ENCODE measurements around the gene STAB2.

Gene STAB2

DNA sequence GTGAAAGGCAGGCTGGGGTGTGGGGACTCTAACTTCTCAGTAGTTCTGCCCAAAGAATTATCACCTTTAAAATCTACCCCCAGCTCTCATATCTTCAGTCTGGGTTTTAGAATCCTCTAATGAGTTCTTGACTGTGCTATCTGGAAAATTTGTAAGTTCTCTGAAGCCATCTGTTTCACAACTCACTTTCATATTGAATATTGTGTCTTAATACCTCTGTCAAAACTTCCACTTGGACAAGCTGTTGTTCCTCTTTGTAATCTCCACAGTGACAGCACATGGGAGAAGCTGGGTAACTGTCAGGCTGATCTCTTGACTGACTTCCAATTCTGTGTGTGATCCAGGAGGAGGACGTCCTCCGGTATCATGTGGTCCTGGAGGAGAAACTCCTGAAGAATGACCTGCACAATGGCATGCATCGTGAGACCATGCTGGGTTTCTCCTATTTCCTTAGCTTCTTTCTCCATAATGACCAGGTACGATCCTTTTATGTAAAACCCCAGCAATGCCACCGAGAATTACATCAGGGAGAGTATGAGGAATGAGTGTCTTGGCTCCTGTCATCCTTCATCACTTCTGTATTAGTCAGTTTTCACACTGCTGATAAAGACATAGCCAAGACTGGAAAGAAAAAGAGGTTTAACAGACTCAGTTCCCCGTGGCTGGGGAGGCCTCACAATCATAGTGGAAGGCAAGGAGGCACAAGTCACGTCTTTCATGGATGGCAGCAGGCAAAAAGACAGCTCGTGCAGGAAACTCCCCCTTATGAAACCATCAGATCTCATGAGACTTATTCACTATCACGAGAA lies 111.9 kb downstream of the STAB2 start:
- Histone ChIP-seq H3K9ac (ENCODE audit: low read length) (no peak overlapping the region), H3K4me1 (ENCODE audit: insufficient read depth, low read length, severe bottlenecking) (no peaks in the 10 kb centered on the region), H3K4me3 (ENCODE audit: low read depth, low read length, poor library complexity, severe bottlenecking) (no peak overlapping the region), H3K4me2 (ENCODE audit: low read length) (no peak overlapping the region), H3F3A (ENCODE audit: insufficient read depth, low read length) (no peaks in the 10 kb centered on the region), H2AFZ (ENCODE audit: low read length) (no peak overlapping the region), H4K20me1 (ENCODE audit: insufficient read depth, low read length) (no peaks in the 10 kb centered on the region), H3K9me2 (ENCODE audit: low read depth, low read length) (no peaks in the 10 kb centered on the region), H3K27ac (ENCODE audit: low read depth, low read length, poor library complexity, severe bottlenecking) (no peak overlapping the region), H3K36me3 (ENCODE audit: insufficient read depth, low read length) (no peaks in the 10 kb centered on the region), H3K79me2 (ENCODE audit: insufficient read depth, low read length) (no peaks in the 10 kb centered on the region), H3K9me3 (ENCODE audit: low read length) (no peaks in the 10 kb centered on the region), H3K27me3 (ENCODE audit: insufficient read depth, low read length) (no peaks in the 10 kb centered on the region)
- TF ChIP-seq, protein P1, sequence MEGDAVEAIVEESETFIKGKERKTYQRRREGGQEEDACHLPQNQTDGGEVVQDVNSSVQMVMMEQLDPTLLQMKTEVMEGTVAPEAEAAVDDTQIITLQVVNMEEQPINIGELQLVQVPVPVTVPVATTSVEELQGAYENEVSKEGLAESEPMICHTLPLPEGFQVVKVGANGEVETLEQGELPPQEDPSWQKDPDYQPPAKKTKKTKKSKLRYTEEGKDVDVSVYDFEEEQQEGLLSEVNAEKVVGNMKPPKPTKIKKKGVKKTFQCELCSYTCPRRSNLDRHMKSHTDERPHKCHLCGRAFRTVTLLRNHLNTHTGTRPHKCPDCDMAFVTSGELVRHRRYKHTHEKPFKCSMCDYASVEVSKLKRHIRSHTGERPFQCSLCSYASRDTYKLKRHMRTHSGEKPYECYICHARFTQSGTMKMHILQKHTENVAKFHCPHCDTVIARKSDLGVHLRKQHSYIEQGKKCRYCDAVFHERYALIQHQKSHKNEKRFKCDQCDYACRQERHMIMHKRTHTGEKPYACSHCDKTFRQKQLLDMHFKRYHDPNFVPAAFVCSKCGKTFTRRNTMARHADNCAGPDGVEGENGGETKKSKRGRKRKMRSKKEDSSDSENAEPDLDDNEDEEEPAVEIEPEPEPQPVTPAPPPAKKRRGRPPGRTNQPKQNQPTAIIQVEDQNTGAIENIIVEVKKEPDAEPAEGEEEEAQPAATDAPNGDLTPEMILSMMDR (IDR thresholded peaks at IDR 0.05; ENCODE audit: low read length): no peak
- no peak for TF ChIP-seq EZH2 (IDR thresholded peaks at IDR 0.05; ENCODE audit: borderline replicate concordance, low read length)

GRCh38 chr12:103705098-103705497 lies 118.0 kb downstream of the STAB2 start:
- H2AFZ ChIP-seq (ENCODE audit: low read length): no peak overlapping the region
- H3K27me3 ChIP-seq (ENCODE audit: insufficient read depth, low read length): no peaks in the 10 kb centered on the region
- H3K36me3 ChIP-seq (ENCODE audit: insufficient read depth, low read length): no peaks in the 10 kb centered on the region
- H3K4me2 ChIP-seq (ENCODE audit: low read length): no peak overlapping the region
- no peak overlapping the region for H3K4me3 ChIP-seq (ENCODE audit: low read depth, low read length, poor library complexity, severe bottlenecking)
- H3K4me1 ChIP-seq (ENCODE audit: insufficient read depth, low read length, severe bottlenecking): no peaks in the 10 kb centered on the region
- H3K9me2 ChIP-seq (ENCODE audit: low read depth, low read length): no peaks in the 10 kb centered on the region
- H4K20me1 ChIP-seq (ENCODE audit: insufficient read depth, low read length): no peaks in the 10 kb centered on the region
- H3K9me3 ChIP-seq (ENCODE audit: low read length): no peaks in the 10 kb centered on the region
- H3K9ac ChIP-seq (ENCODE audit: low read length): no peak overlapping the region
- TF ChIP-seq EZH2 (IDR thresholded peaks at IDR 0.05; ENCODE audit: borderline replicate concordance, low read length): no peak
- TF ChIP-seq, protein P1 (IDR thresholded peaks at IDR 0.05; ENCODE audit: low read length): no peak
- no peaks in the 10 kb centered on the region for H3K79me2 ChIP-seq (ENCODE audit: insufficient read depth, low read length)
- H3F3A ChIP-seq (ENCODE audit: insufficient read depth, low read length): no peaks in the 10 kb centered on the region
- H3K27ac ChIP-seq (ENCODE audit: low read depth, low read length, poor library complexity, severe bottlenecking): no peak overlapping the region

- Histone ChIP-seq H3K27me3 (ENCODE audit: insufficient read depth, low read length) (no peaks in the 10 kb centered on the region), H3K36me3 (ENCODE audit: insufficient read depth, low read length) (no peaks in the 10 kb centered on the region), H3K9me3 (ENCODE audit: low read length) (no peaks in the 10 kb centered on the region), H3K27ac (ENCODE audit: low read depth, low read length, poor library complexity, severe bottlenecking) (no peak overlapping the region), H4K20me1 (ENCODE audit: insufficient read depth, low read length) (no peaks in the 10 kb centered on the region), H3K4me3 (ENCODE audit: low read depth, low read length, poor library complexity, severe bottlenecking) (no peak overlapping the region), H3K79me2 (ENCODE audit: insufficient read depth, low read length) (no peaks in the 10 kb centered on the region), H2AFZ (ENCODE audit: low read length) (no peak overlapping the region), H3K4me2 (ENCODE audit: low read length) (no peak overlapping the region), H3K9me2 (ENCODE audit: low read depth, low read length) (no peaks in the 10 kb centered on the region), H3F3A (ENCODE audit: insufficient read depth, low read length) (no peaks in the 10 kb centered on the region), H3K4me1 (ENCODE audit: insufficient read depth, low read length, severe bottlenecking) (no peaks in the 10 kb centered on the region), H3K9ac (ENCODE audit: low read length) (no peak overlapping the region)
- TF ChIP-seq, protein P1 (IDR thresholded peaks at IDR 0.05; ENCODE audit: low read length): no peak
- TF ChIP-seq EZH2 (IDR thresholded peaks at IDR 0.05; ENCODE audit: borderline replicate concordance, low read length): no peak
Observed at GRCh38 chr12:103705927-103706326, 118.9 kb downstream of the STAB2 start.
